Keratinocyte (primary cell): ENCODE measurements around the gene NFKBIL1.

Experiments used
- EZH2 ChIP-seq: IDR thresholded peaks from one replicate; pipeline ENCODE4 v1.6.1; 2012; ENCODE audit warnings: inconsistent platforms, mild to moderate bottlenecking, low read length, moderate library complexity
- TF ChIP-seq, protein P1 (sequence below), 3 experiments: IDR thresholded peaks in 1 of 3; conservative IDR thresholded peaks in 1 of 3; optimal IDR thresholded peaks in 1 of 3; 2 replicates in 2 of 3; 3 replicates in 1 of 3; pipeline versions ENCODE3 to v1.5.1; 2011; ENCODE audit warnings: low read length in 3 of 3, mild to moderate bottlenecking in 3 of 3, moderate library complexity in 2 of 3, control low read depth in 1 of 3, inconsistent platforms in 1 of 3; ENCODE audit not compliant: insufficient read depth in 2 of 3; ENCODE audit errors: extremely low read depth in 1 of 3

DNA sequence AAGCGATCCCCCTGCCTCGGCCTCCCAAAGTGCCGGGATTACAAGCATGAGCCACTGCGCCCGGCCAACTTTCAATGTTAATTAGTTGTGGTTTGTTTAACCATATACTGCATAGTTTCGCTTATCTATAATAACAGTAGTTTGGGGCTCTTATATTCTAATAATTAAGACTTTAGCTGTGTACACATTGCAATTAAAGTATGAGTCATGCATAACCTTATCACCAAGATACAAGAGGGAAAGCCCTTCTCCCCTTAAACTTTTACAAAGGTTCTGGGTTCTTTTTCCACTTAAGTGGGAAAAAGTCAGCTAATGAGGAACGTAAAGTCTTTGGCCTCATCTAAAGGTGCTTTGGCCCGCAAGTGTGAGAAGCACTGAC, 21.9 kb upstream of the NFKBIL1 start:
- TF ChIP-seq, protein P1, sequence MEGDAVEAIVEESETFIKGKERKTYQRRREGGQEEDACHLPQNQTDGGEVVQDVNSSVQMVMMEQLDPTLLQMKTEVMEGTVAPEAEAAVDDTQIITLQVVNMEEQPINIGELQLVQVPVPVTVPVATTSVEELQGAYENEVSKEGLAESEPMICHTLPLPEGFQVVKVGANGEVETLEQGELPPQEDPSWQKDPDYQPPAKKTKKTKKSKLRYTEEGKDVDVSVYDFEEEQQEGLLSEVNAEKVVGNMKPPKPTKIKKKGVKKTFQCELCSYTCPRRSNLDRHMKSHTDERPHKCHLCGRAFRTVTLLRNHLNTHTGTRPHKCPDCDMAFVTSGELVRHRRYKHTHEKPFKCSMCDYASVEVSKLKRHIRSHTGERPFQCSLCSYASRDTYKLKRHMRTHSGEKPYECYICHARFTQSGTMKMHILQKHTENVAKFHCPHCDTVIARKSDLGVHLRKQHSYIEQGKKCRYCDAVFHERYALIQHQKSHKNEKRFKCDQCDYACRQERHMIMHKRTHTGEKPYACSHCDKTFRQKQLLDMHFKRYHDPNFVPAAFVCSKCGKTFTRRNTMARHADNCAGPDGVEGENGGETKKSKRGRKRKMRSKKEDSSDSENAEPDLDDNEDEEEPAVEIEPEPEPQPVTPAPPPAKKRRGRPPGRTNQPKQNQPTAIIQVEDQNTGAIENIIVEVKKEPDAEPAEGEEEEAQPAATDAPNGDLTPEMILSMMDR (optimal IDR thresholded peaks at IDR 0.05 in 1 of 3, IDR thresholded peaks at IDR 0.05 in 1 of 3, conservative IDR thresholded peaks at IDR 0.05 in 1 of 3; ENCODE audit: extremely low read depth in 1 of 3, insufficient read depth in 2 of 3, low read length in 3 of 3): no peak
- TF ChIP-seq EZH2: no peak
